ENCODE results near the gene BDP1.

BDP1 gene

DNA sequence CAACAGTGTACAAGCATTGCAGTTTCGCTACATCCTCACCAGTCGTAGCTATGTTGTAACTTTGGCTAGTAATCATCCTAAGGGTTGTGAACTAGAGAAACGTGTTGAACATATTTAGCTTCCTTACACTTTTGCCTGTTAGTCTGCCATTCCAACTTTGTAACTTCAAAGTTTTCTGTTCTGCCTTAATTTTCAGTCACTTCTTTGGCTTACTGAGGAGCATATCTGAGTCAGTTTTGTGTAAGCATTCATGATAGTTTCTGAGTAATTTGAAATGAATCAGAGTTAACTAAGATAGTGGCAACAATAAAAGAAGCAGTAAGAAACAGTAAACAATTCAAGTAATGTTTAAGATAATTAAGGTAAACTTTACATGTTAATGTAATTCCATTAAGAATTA lies 72.8 kb downstream of the BDP1 start:
- Histone ChIP-seq H3F3A (ENCODE audit: insufficient read depth) (0 out of 2 replicates have a peak, but pooled peaks cover 7% of the 10 kb centered on the region), H3K36me3 (ENCODE audit: low read length) (peaks cover 22% of the 10 kb centered on the region; the same call in 1 of the 2 replicates), H3K79me2 (ENCODE audit: insufficient read depth, low read length) (no peaks in the 10 kb centered on the region), H3K9me2 (replicated peaks; ENCODE audit: insufficient read depth, low read length) (no peaks in the 10 kb centered on the region), H4K20me1 (ENCODE audit: low read depth, low read length) (no peaks in the 10 kb centered on the region), H3K4me2 (ENCODE audit: low read depth, low read length, poor library complexity, severe bottlenecking) (no peak overlapping the region), H3K27ac (ENCODE audit: low read depth, low read length) (no peak overlapping the region), H3K9ac (ENCODE audit: low read length) (no peak overlapping the region), H3K4me3 (ENCODE audit: insufficient read depth, low read length, poor library complexity, severe bottlenecking) (no peak overlapping the region), H2AFZ (ENCODE audit: low read depth, low read length, severe bottlenecking) (no peak overlapping the region), H3K9me3 (ENCODE audit: insufficient read depth, low read length) (no peaks in the 10 kb centered on the region), H3K27me3 (ENCODE audit: low read length) (no peaks in the 10 kb centered on the region)
- TF ChIP-seq EZH2phosphoT487 (conservative IDR thresholded peaks at IDR 0.05; ENCODE audit: low read length): no peak
- TF ChIP-seq, protein P1, sequence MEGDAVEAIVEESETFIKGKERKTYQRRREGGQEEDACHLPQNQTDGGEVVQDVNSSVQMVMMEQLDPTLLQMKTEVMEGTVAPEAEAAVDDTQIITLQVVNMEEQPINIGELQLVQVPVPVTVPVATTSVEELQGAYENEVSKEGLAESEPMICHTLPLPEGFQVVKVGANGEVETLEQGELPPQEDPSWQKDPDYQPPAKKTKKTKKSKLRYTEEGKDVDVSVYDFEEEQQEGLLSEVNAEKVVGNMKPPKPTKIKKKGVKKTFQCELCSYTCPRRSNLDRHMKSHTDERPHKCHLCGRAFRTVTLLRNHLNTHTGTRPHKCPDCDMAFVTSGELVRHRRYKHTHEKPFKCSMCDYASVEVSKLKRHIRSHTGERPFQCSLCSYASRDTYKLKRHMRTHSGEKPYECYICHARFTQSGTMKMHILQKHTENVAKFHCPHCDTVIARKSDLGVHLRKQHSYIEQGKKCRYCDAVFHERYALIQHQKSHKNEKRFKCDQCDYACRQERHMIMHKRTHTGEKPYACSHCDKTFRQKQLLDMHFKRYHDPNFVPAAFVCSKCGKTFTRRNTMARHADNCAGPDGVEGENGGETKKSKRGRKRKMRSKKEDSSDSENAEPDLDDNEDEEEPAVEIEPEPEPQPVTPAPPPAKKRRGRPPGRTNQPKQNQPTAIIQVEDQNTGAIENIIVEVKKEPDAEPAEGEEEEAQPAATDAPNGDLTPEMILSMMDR (IDR thresholded peaks at IDR 0.05; ENCODE audit: insufficient read depth, low read length, poor library complexity, severe bottlenecking): no peak

DNA sequence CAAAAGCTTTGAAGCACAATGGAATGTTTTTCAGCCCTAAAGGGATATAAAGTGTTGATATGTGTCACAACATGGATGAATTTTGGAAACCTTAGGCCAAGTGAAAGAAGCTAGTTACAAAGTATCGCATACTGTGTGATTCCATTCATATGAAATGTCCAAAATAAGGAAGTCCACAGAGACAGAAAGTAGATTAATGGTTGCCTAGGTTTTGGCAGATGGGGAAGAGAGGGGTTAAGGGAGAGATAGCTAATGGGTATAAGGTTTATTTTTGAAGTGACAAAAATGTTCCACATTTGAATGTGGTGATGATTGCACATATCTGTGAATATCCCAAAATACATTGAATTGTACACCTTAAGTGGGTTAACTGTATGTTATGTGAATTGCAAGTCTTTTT lies 74.2 kb downstream of the BDP1 start:
- no peak overlapping the region for H2AFZ ChIP-seq (ENCODE audit: low read depth, low read length, severe bottlenecking)
- H3K4me2 ChIP-seq (ENCODE audit: low read depth, low read length, poor library complexity, severe bottlenecking): no peak overlapping the region
- no peaks in the 10 kb centered on the region for H3K9me2 ChIP-seq (replicated peaks; ENCODE audit: insufficient read depth, low read length)
- no peaks in the 10 kb centered on the region for H3K27me3 ChIP-seq (ENCODE audit: low read length)
- H4K20me1 ChIP-seq (ENCODE audit: low read depth, low read length): no peaks in the 10 kb centered on the region
- peaks cover 21% of the 10 kb centered on the region; the same call in 1 of the 2 replicates for H3K36me3 ChIP-seq (ENCODE audit: low read length)
- no peaks in the 10 kb centered on the region for H3K79me2 ChIP-seq (ENCODE audit: insufficient read depth, low read length)
- H3F3A ChIP-seq (ENCODE audit: insufficient read depth): 0 out of 2 replicates have a peak, but pooled peaks cover 7% of the 10 kb centered on the region
- TF ChIP-seq, protein P1 (IDR thresholded peaks at IDR 0.05; ENCODE audit: insufficient read depth, low read length, poor library complexity, severe bottlenecking): no peak
- no peak for TF ChIP-seq EZH2phosphoT487 (conservative IDR thresholded peaks at IDR 0.05; ENCODE audit: low read length)
- H3K27ac ChIP-seq (ENCODE audit: low read depth, low read length): no peak overlapping the region
- no peak overlapping the region for H3K9ac ChIP-seq (ENCODE audit: low read length)
- H3K9me3 ChIP-seq (ENCODE audit: insufficient read depth, low read length): no peaks in the 10 kb centered on the region
- H3K4me3 ChIP-seq (ENCODE audit: insufficient read depth, low read length, poor library complexity, severe bottlenecking): no peak overlapping the region

DNA sequence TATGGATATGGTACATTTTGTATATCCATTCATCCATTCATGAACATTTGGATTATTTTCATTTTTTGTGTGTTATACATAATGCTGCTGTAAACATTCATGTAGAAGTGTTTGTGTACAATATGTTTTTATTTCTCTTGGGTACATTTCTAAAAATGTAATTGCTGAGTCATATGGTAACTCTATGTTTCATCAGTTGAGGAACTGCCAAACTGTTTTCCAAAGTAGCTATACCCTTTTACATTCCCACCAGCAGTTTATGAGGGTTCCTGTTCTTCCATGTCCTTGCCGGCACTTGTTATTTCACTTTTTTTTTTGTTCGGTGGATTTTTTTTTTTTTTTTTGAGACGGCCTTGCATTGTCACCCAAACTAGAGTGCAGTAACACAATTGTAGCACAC lies 77.7 kb downstream of the BDP1 start:
- no peaks in the 10 kb centered on the region for H3K79me2 ChIP-seq (ENCODE audit: insufficient read depth, low read length)
- H3K4me3 ChIP-seq (ENCODE audit: insufficient read depth, low read length, poor library complexity, severe bottlenecking): no peak overlapping the region
- H3K9me3 ChIP-seq (ENCODE audit: insufficient read depth, low read length): no peaks in the 10 kb centered on the region
- peaks cover 24% of the 10 kb centered on the region; the same call in 1 of the 2 replicates for H3K36me3 ChIP-seq (ENCODE audit: low read length)
- no peak for TF ChIP-seq EZH2phosphoT487 (conservative IDR thresholded peaks at IDR 0.05; ENCODE audit: low read length)
- TF ChIP-seq, protein P1 (IDR thresholded peaks at IDR 0.05; ENCODE audit: insufficient read depth, low read length, poor library complexity, severe bottlenecking): no peak
- no peak overlapping the region for H3K4me2 ChIP-seq (ENCODE audit: low read depth, low read length, poor library complexity, severe bottlenecking)
- no peak overlapping the region for H3K27ac ChIP-seq (ENCODE audit: low read depth, low read length)
- H2AFZ ChIP-seq (ENCODE audit: low read depth, low read length, severe bottlenecking): no peak overlapping the region
- H3K9ac ChIP-seq (ENCODE audit: low read length): no peak overlapping the region
- 0 out of 2 replicates have a peak, but pooled peaks cover 7% of the 10 kb centered on the region for H3F3A ChIP-seq (ENCODE audit: insufficient read depth)
- H3K27me3 ChIP-seq (ENCODE audit: low read length): no peaks in the 10 kb centered on the region
- H4K20me1 ChIP-seq (ENCODE audit: low read depth, low read length): no peaks in the 10 kb centered on the region
- no peaks in the 10 kb centered on the region for H3K9me2 ChIP-seq (replicated peaks; ENCODE audit: insufficient read depth, low read length)
